Caco-2 (cell line): ENCODE results near the gene ALDH1A1. TPM values are rescaled to one million over a fixed set of nuclear protein-coding genes. Genes with fewer than 3 reads are reported as not detected.

Source experiments
- BruUV-seq: library from RNA; stranded (reverse); fragments of 400-500 nt; replicated peaks from 2 replicates; lab custom pipeline; 2021; lab: Mats Ljungman, UMichigan
- CTCF ChIA-PET: fragments of 300-600 bp; sonication (Branson Sonifier 250); formaldehyde crosslinking; loops from one replicate; lab custom pipeline; 2022; ENCODE audit warnings: antibody characterized with exemption; lab: Charles Lee
- POLR2A ChIA-PET: fragments of 300-600 bp; sonication (Branson Sonifier 250); formaldehyde crosslinking; loops from one replicate; lab custom pipeline; 2022; ENCODE audit warnings: antibody characterized with exemption; lab: Charles Lee
- DNase-seq, 2 experiments: peaks; one replicate each; pipeline versions ENCODE4 v3.0.0 to v3.0.0-alpha.2; 2020 to 2022
- H3K27me3 ChIP-seq: replicated peaks from 2 replicates; pipeline ENCODE4 v1.6.0; 2011; ENCODE audit warnings: low read length; ENCODE audit not compliant: control insufficient read depth, insufficient read depth
- H3K36me3 ChIP-seq: 2 replicates; pipeline ENCODE4 v1.5.1; 2011; ENCODE audit warnings: low read length; ENCODE audit not compliant: control insufficient read depth, insufficient read depth
- H3K4me1 ChIP-seq: fragments of 250-450 bp; sonication (Bioruptor Pico); 2 replicates; pipeline ENCODE4 v1.5.1; 2020; ENCODE audit warnings: mild to moderate bottlenecking
- H3K4me3 ChIP-seq: 2 replicates; pipeline ENCODE4 v1.5.1; 2011; ENCODE audit warnings: low read depth, mild to moderate bottlenecking, control low read depth, low read length
- H3K9me3 ChIP-seq: fragments of 250-450 bp; sonication (Bioruptor Pico); 2 replicates; pipeline ENCODE4 v1.5.1; 2020; ENCODE audit warnings: mild to moderate bottlenecking, moderate library complexity
- H3K27ac Mint-ChIP-seq: one replicate; pipeline ENCODE4 v1.8.0; 2022; ENCODE audit warnings: mixed read lengths; ENCODE audit not compliant: unreplicated experiment
- H3K27me3 Mint-ChIP-seq: one replicate; pipeline ENCODE4 v1.8.0; 2022; ENCODE audit warnings: mixed read lengths; ENCODE audit not compliant: insufficient read depth, unreplicated experiment
- H3K36me3 Mint-ChIP-seq: one replicate; pipeline ENCODE4 v1.8.0; 2022; ENCODE audit warnings: mild to moderate bottlenecking, mixed read lengths; ENCODE audit not compliant: insufficient read depth, unreplicated experiment
- H3K4me1 Mint-ChIP-seq: one replicate; pipeline ENCODE4 v1.8.0; 2022; ENCODE audit warnings: low read depth, mixed read lengths; ENCODE audit not compliant: unreplicated experiment
- H3K4me3 Mint-ChIP-seq: one replicate; pipeline ENCODE4 v1.8.0; 2022; ENCODE audit warnings: mild to moderate bottlenecking, moderate library complexity, mixed read lengths; ENCODE audit not compliant: unreplicated experiment
- H3K9me3 Mint-ChIP-seq: one replicate; pipeline ENCODE4 v1.8.0; 2022; ENCODE audit warnings: mixed read lengths; ENCODE audit not compliant: unreplicated experiment
- intact Hi-C: fragments of 100-400 bp; cut with micrococcal nuclease; formaldehyde crosslinking; loops from one replicate; pipeline ENCODE4 v1.10.0; 2022; ENCODE audit not compliant: unreplicated experiment
- total RNA-seq: library from RNA; stranded (reverse); gene quantifications from 2 replicates; pipeline ENCODE4 v1.2.3, GENCODE V29; 2022
- TF ChIP-seq, protein P1 (sequence below), 2 experiments: fragments of 200-600 bp in 1 of 2; IDR thresholded peaks; 1 replicate in 1 of 2; 2 replicates in 1 of 2; pipeline versions ENCODE4 v1.5.1 to v1.8.0; 2011 to 2022; ENCODE audit warnings: antibody characterized with exemption in 1 of 2, control low read depth in 1 of 2, inconsistent platforms in 1 of 2, low read depth in 1 of 2, low read length in 1 of 2, mild to moderate bottlenecking in 1 of 2, moderate library complexity in 1 of 2; ENCODE audit not compliant: insufficient read depth in 1 of 2, severe bottlenecking in 1 of 2, unreplicated experiment in 1 of 2

The ALDH1A1 gene
- total RNA-seq, 1 experiment from 2014 or later = 119 TPM

DNA sequence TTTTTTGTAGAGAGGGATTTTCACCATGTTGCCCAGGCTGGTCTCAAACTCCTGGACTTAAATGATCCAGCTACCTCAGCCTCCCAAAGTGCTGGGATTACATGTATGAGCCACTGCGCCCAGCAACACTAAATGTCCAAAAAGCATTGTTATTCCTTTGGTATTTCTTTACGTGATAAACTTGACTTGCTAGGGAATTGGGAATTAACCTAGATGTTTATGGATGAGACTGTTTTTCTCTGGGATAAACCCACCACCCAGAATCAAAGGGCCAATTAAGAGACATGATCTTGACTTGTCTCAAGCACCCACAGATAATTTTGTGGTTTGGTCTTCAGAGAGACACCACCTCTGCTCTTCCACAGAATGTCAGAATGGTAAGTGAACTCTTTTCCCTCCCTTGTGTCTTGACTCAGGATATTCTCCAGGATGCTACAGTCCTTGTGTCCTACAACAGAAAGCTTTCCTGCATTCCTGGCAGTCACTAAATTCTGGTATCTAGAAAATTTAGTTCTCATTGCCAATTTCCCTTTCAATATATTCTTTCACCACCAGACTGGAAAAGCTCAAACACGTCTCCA, 55.7 kb downstream of the ALDH1A1 start:
- Mint-ChIP-seq H3K36me3 (peaks cover 5% of the 10 kb centered on the region), H3K4me1 (no peaks in the 10 kb centered on the region), H3K4me3 (no peak overlapping the region), H3K9me3 (no peaks in the 10 kb centered on the region), H3K27me3 (no peaks in the 10 kb centered on the region), H3K27ac (no peak overlapping the region)
- Histone ChIP-seq H3K4me3 (no peak overlapping the region), H3K27me3 (no peaks in the 10 kb centered on the region), H3K36me3 (no peaks in the 10 kb centered on the region), H3K4me1 (no peaks in the 10 kb centered on the region), H3K9me3 (no peaks in the 10 kb centered on the region)
- POLR2A ChIA-PET = no interaction called here
- CTCF ChIA-PET = no interaction called here
- TF ChIP-seq, protein P1, sequence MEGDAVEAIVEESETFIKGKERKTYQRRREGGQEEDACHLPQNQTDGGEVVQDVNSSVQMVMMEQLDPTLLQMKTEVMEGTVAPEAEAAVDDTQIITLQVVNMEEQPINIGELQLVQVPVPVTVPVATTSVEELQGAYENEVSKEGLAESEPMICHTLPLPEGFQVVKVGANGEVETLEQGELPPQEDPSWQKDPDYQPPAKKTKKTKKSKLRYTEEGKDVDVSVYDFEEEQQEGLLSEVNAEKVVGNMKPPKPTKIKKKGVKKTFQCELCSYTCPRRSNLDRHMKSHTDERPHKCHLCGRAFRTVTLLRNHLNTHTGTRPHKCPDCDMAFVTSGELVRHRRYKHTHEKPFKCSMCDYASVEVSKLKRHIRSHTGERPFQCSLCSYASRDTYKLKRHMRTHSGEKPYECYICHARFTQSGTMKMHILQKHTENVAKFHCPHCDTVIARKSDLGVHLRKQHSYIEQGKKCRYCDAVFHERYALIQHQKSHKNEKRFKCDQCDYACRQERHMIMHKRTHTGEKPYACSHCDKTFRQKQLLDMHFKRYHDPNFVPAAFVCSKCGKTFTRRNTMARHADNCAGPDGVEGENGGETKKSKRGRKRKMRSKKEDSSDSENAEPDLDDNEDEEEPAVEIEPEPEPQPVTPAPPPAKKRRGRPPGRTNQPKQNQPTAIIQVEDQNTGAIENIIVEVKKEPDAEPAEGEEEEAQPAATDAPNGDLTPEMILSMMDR (IDR thresholded peaks at IDR 0.05; ENCODE audit: insufficient read depth in 1 of 2, low read depth in 1 of 2, low read length in 1 of 2, severe bottlenecking in 1 of 2, unreplicated experiment in 1 of 2) = no peak
- DNase-seq = no peak
- BruUV-seq = no TSS peak
- intact Hi-C loops = no loop called here

DNA sequence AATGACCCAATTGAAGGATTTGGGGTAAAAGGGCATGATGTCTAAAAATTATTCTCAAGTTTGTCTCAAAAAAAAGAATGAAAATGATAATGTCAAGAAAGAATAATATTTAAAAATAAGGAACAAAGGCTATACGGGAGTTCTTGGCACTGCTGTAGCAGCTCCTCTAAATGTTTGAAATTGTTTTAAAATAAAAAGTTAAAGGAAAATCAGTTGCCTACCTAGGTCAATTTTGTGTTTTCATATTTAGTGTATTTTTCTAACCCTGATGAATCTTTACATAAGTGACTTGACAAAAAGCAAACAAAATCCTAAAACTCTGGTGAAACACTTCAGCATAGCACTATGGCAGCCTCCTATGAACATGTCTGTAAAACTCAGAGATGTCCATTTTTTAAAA, 56.4 kb downstream of the ALDH1A1 start:
- H3K9me3 ChIP-seq = no peaks in the 10 kb centered on the region
- no peaks in the 10 kb centered on the region for H3K27me3 ChIP-seq
- no peak overlapping the region for H3K4me3 ChIP-seq
- TF ChIP-seq, protein P1 (IDR thresholded peaks at IDR 0.05; ENCODE audit: insufficient read depth in 1 of 2, low read depth in 1 of 2, low read length in 1 of 2, severe bottlenecking in 1 of 2, unreplicated experiment in 1 of 2) = no peak
- CTCF ChIA-PET = no interaction called here
- no peaks in the 10 kb centered on the region for H3K9me3 Mint-ChIP-seq
- H3K27ac Mint-ChIP-seq = no peak overlapping the region
- H3K4me3 Mint-ChIP-seq = no peak overlapping the region
- H3K36me3 ChIP-seq = no peaks in the 10 kb centered on the region
- H3K36me3 Mint-ChIP-seq = peaks cover 5% of the 10 kb centered on the region
- BruUV-seq = no TSS peak
- H3K4me1 Mint-ChIP-seq = no peaks in the 10 kb centered on the region
- no peaks in the 10 kb centered on the region for H3K27me3 Mint-ChIP-seq
- no peaks in the 10 kb centered on the region for H3K4me1 ChIP-seq
- no peak for DNase-seq
- intact Hi-C loops = no loop called here
- POLR2A ChIA-PET = no interaction called here

GRCh38 chr9:72895122-72895521, 57.7 kb downstream of the ALDH1A1 start:
- Mint-ChIP-seq H3K4me3 (no peak overlapping the region), H3K4me1 (no peaks in the 10 kb centered on the region), H3K27me3 (no peaks in the 10 kb centered on the region), H3K36me3 (peaks cover 5% of the 10 kb centered on the region), H3K27ac (no peak overlapping the region), H3K9me3 (no peaks in the 10 kb centered on the region)
- TF ChIP-seq, protein P1 (IDR thresholded peaks at IDR 0.05; ENCODE audit: insufficient read depth in 1 of 2, low read depth in 1 of 2, low read length in 1 of 2, severe bottlenecking in 1 of 2, unreplicated experiment in 1 of 2) = no peak
- Histone ChIP-seq H3K4me1 (no peaks in the 10 kb centered on the region), H3K36me3 (no peaks in the 10 kb centered on the region), H3K4me3 (no peak overlapping the region), H3K9me3 (no peaks in the 10 kb centered on the region), H3K27me3 (no peaks in the 10 kb centered on the region)
- intact Hi-C loops = no loop called here
- ChIA-PET CTCF (no interaction called here), POLR2A (no interaction called here)
- no peak for DNase-seq
- no TSS peak for BruUV-seq
